K562 (cell line): Measurements from ENCODE around the gene ZNF839. TPM values are rescaled to one million over a fixed set of nuclear protein-coding genes. Genes with fewer than 3 reads are reported as not detected.
A peak's percentile ranks its signal among the peaks of the same experiment; 100 is the strongest.

Source experiments
- ATAC-seq: fragments of 200-7000 bp; cut with Tn5 transposase; 3 replicates; pipeline ENCODE4 v1.9.1; 2020; ENCODE audit warnings: moderate library complexity
- BruUV-seq: library from RNA; stranded (reverse); fragments of 400-500 nt; replicated peaks from 2 replicates; lab custom pipeline; 2021; lab: Mats Ljungman, UMichigan
- CTCF ChIA-PET: fragments of 300-600 bp; formaldehyde crosslinking; extraction: SDS; loops from one replicate; lab custom pipeline; 2021; ENCODE audit warnings: low intra/inter-chr PET ratio; lab: Yijun Ruan, JAX
- POLR2A ChIA-PET: fragments of 300-600, 350-650 bp; sonication (Branson Sonifier 250); formaldehyde crosslinking; extraction: SDS; loops from one replicate; lab custom pipeline; 2021; ENCODE audit warnings: antibody characterized with exemption, inconsistent platforms; lab: Yijun Ruan, JAX
- DNase-seq, 4 experiments: peaks; one replicate each; pipeline versions ENCODE4 v3.0.0 to v3.0.0-alpha.2; 2011 to 2018; ENCODE audit warnings: low spot score in 3 of 4, mixed read lengths in 3 of 4; ENCODE audit errors: extremely low read depth in 1 of 4
- FAIRE-seq: peaks from 2 replicates; lab custom pipeline; 2011; peaks lifted over from hg19 to GRCh38; lab: Jason Lieb, UNC
- H2AFZ ChIP-seq: 2 replicates; pipeline ENCODE4 v1.6.0; 2011; ENCODE audit warnings: low read depth, low read length, control low read depth, inconsistent platforms
- H3K27ac ChIP-seq: fragments of 200-600 bp; 3 replicates; pipeline ENCODE4 v1.8.0; 2011; ENCODE audit warnings: low read depth, mild to moderate bottlenecking, control low read depth, inconsistent platforms, low read length, moderate library complexity, mixed read lengths; ENCODE audit errors: extremely low read depth
- H3K27me3 ChIP-seq, 2 experiments: fragments of 300-600 bp in 1 of 2; 2 replicates in 1 of 2; 3 replicates in 1 of 2; pipeline versions ENCODE4 v1.6.0 to v1.8.0; 2011; ENCODE audit warnings: inconsistent platforms in 2 of 2, low read length in 2 of 2, mild to moderate bottlenecking in 1 of 2, mixed read lengths in 1 of 2, moderate library complexity in 1 of 2; ENCODE audit not compliant: control insufficient read depth in 2 of 2, insufficient read depth in 2 of 2
- H3K36me3 ChIP-seq: fragments of 300-600 bp; 3 replicates; pipeline ENCODE4 v1.8.0; 2011; ENCODE audit warnings: mild to moderate bottlenecking, low read length, inconsistent platforms; ENCODE audit not compliant: control insufficient read depth, insufficient read depth
- H3K4me1 ChIP-seq, 2 experiments: fragments of 200-600 bp in 1 of 2; replicated peaks in 1 of 2; 2 replicates in 1 of 2; 3 replicates in 1 of 2; pipeline versions ENCODE4 v1.5.1 to v1.8.0; 2011; ENCODE audit warnings: inconsistent platforms in 2 of 2, low read length in 2 of 2, mild to moderate bottlenecking in 1 of 2, mixed read lengths in 1 of 2, moderate library complexity in 1 of 2; ENCODE audit not compliant: control insufficient read depth in 2 of 2, insufficient read depth in 2 of 2
- H3K4me2 ChIP-seq: 2 replicates; pipeline ENCODE4 v1.6.1; 2011; ENCODE audit warnings: low read length, control low read depth, inconsistent platforms, mixed read lengths; ENCODE audit not compliant: insufficient read depth
- H3K4me3 ChIP-seq: fragments of 200-600 bp; sonication (generic), shearing (Covaris generic); 2 replicates; pipeline ENCODE4 v1.5.1; 2016; ENCODE audit warnings: control low read depth, inconsistent platforms
- H3K79me2 ChIP-seq: fragments of 200-600 bp; 3 replicates; pipeline ENCODE4 v1.8.0; 2011; ENCODE audit warnings: low read length, inconsistent platforms; ENCODE audit not compliant: control insufficient read depth, insufficient read depth
- H3K9ac ChIP-seq, 2 experiments: 2 replicates each; pipeline versions ENCODE4 v1.6.0 to v1.6.1; 2011; ENCODE audit warnings: low read depth in 2 of 2, low read length in 2 of 2, control low read depth in 1 of 2, inconsistent platforms in 1 of 2, mild to moderate bottlenecking in 1 of 2, mixed read lengths in 1 of 2; ENCODE audit not compliant: insufficient read depth in 1 of 2
- H3K9me1 ChIP-seq: one replicate; pipeline ENCODE4 v1.6.0; 2011; ENCODE audit warnings: inconsistent platforms, mild to moderate bottlenecking, low read length, moderate library complexity; ENCODE audit not compliant: control insufficient read depth, insufficient read depth
- H3K9me3 ChIP-seq: replicated peaks from 2 replicates; pipeline ENCODE4 v1.5.1; 2011; ENCODE audit warnings: low read depth, low read length, inconsistent platforms; ENCODE audit not compliant: control insufficient read depth, insufficient read depth
- H4K20me1 ChIP-seq: replicated peaks from 2 replicates; pipeline ENCODE4 v1.6.1; 2011; ENCODE audit warnings: low read length, inconsistent platforms, mixed read lengths; ENCODE audit not compliant: control insufficient read depth, insufficient read depth
- ESRRB ChIP-seq: fragments of 250-450 bp; sonication (Bioruptor Pico); IDR thresholded peaks from 2 replicates; pipeline ENCODE4 v1.5.0; 2020; ENCODE audit warnings: mild to moderate bottlenecking, moderate library complexity, borderline replicate concordance
- FOXK2 ChIP-seq, 2 experiments: fragments of 450-650 bp; IDR thresholded peaks in 1 of 2; conservative IDR thresholded peaks in 1 of 2; 2 replicates each; pipeline ENCODE4 v1.6.1; 2016; ENCODE audit warnings: low read depth in 2 of 2, mild to moderate bottlenecking in 1 of 2
- ID3 ChIP-seq, 2 experiments: fragments of 250-450 bp in 1 of 2; fragments of 450-650 bp in 1 of 2; sonication (Bioruptor Pico) in 1 of 2; IDR thresholded peaks; 2 replicates each; pipeline versions ENCODE4 v1.6.1 to v1.8.0; 2016 to 2021; ENCODE audit warnings: mild to moderate bottlenecking in 2 of 2, moderate library complexity in 2 of 2, missing compliant biosample characterization in 1 of 2, missing genetic modification characterization in 1 of 2
- KDM1A ChIP-seq, 2 experiments: fragments of 450-650 bp; IDR thresholded peaks; 2 replicates each; pipeline ENCODE4 v1.6.1; 2016; ENCODE audit warnings: mild to moderate bottlenecking in 2 of 2
- NFIC ChIP-seq: fragments of 450-650 bp; IDR thresholded peaks from 2 replicates; pipeline ENCODE4 v1.6.1; 2017; ENCODE audit warnings: mild to moderate bottlenecking, inconsistent platforms
- NFIX ChIP-seq: fragments of 250-450 bp; sonication (Bioruptor Pico); IDR thresholded peaks from 2 replicates; pipeline ENCODE4 v1.4.0; 2020; ENCODE audit warnings: low read depth, mild to moderate bottlenecking, moderate library complexity
- NR2C2 ChIP-seq, 2 experiments: fragments of 200-800 bp in 1 of 2; sonication (Bioruptor generic) in 1 of 2; sonication (generic) in 1 of 2; formaldehyde crosslinking in 1 of 2; IDR thresholded peaks; 2 replicates each; pipeline versions ENCODE4 v1.6.1 to v1.8.0; 2016 to 2022; ENCODE audit warnings: mild to moderate bottlenecking in 1 of 2, missing compliant biosample characterization in 1 of 2, missing genetic modification characterization in 1 of 2, missing genetic modification reagents in 1 of 2
- SMARCA5 ChIP-seq: fragments of 450-650 bp; IDR thresholded peaks from 2 replicates; pipeline ENCODE4 v1.6.1; 2016
- SP2 ChIP-seq: IDR thresholded peaks from 2 replicates; pipeline ENCODE4 v1.6.1; 2011; ENCODE audit warnings: mild to moderate bottlenecking, low read depth, low read length, moderate library complexity; ENCODE audit not compliant: poor library complexity, severe bottlenecking; ENCODE audit errors: extremely low read depth
- SREBF2 ChIP-seq: sonication (generic); formaldehyde crosslinking; IDR thresholded peaks from 2 replicates; pipeline ENCODE4 v1.4.0; 2020; ENCODE audit warnings: mild to moderate bottlenecking, missing genetic modification reagents
- TCFL5 ChIP-seq: fragments of 250-450 bp; sonication (Bioruptor Pico); conservative IDR thresholded peaks from 2 replicates; pipeline ENCODE4 v1.6.1; 2021; ENCODE audit warnings: mild to moderate bottlenecking, moderate library complexity, matching md5 sums
- ZKSCAN3 ChIP-seq: fragments of 250-450 bp; sonication (Bioruptor Pico); IDR thresholded peaks from 2 replicates; pipeline ENCODE4 v1.4.0; 2020
- ZNF197 ChIP-seq: fragments of 200-800 bp; sonication (Bioruptor generic); IDR thresholded peaks from 2 replicates; pipeline ENCODE4 v1.6.1; 2016; ENCODE audit warnings: low read depth, missing genetic modification characterization, missing compliant biosample characterization
- ZZZ3 ChIP-seq: fragments of 450-650 bp; IDR thresholded peaks from 2 replicates; pipeline ENCODE4 v1.6.1; 2016; ENCODE audit warnings: antibody characterized with exemption, mild to moderate bottlenecking, moderate library complexity
- in situ Hi-C: fragments of 300-500 bp; cut with MboI; formaldehyde crosslinking; loops from 4 replicates; pipeline ENCODE4 v1.15.0; 2018; ENCODE audit warnings: inconsistent platforms, mixed read lengths
- intact Hi-C: fragments of 100-400 bp; cut with micrococcal nuclease; formaldehyde crosslinking; loops from 2 replicates; pipeline ENCODE4 v1.14.2; 2022
- polyA plus RNA-seq, 8 experiments: library from polyadenylated mRNA; depleted of rRNA in 4 of 8; stranded (reverse) in 5 of 8; unstranded in 3 of 8; fragments of >200 nt; fragmentation: Nextera tagmentation in 2 of 8; fragmentation: Illumina TruSeq in 1 of 8; extraction: Ambion mirVana in 2 of 8; extraction: Trizol in 1 of 8; gene quantifications; 2 replicates each; pipeline versions ENCODE4 v1.2.1 to v1.2.3, GENCODE V29; 2011 to 2014; ENCODE audit warnings: inconsistent platforms in 1 of 8, missing spikeins in 1 of 8
- total RNA-seq, 7 experiments: library from RNA; depleted of rRNA in 6 of 7; stranded (reverse); fragments of >200 nt in 6 of 7; fragmentation: Illumina TruSeq in 2 of 7; extraction: Trizol in 2 of 7; gene quantifications; 2 replicates each; pipeline versions ENCODE4 v1.2.1 to v1.2.3, GENCODE V29; 2011 to 2021; ENCODE audit warnings: low replicate concordance in 1 of 7

The ZNF839 gene
- total and polyA plus RNA-seq, 9 of the 15 experiments (the other 6 are each of a cell fraction or from before 2014, with no cell fraction given), result 0.42 to 8.4 (median 5.7) TPM

GRCh38 chr14:102375119-102375518, 55.6 kb downstream of the ZNF839 start (continued):
- no peak for TF ChIP-seq ID3 (CRISPR knock-in tag; IDR thresholded peaks at IDR 0.05)
- TF ChIP-seq ID3 (tag; IDR thresholded peaks at IDR 0.05), result no peak
- TF ChIP-seq ZKSCAN3 (CRISPR knock-in tag), result no peak
- TF ChIP-seq FOXK2 (conservative IDR thresholded peaks at IDR 0.05 in 1 of 2, IDR thresholded peaks at IDR 0.05 in 1 of 2; ENCODE audit: low read depth in 2 of 2), result no peak
- no peak for TF ChIP-seq ESRRB
- no peak for TF ChIP-seq SREBF2 (CRISPR knock-in tag)

- POLR2A ChIA-PET, result interaction anchor here (0.6 kb wide), 1 partner anchor 42 kb away, joined by 3 read pairs; no protein-coding TSS in a partner anchor
- Histone ChIP-seq H3K27me3 (no peaks in the 10 kb centered on the region), H3K9me1 (no peaks in the 10 kb centered on the region), H3K9me3 (no peaks in the 10 kb centered on the region), H3K4me3 (no peak overlapping the region), H3K36me3 (no peaks in the 10 kb centered on the region; the same call in 2 of the 3 replicates), H3K4me2 (no peak overlapping the region), H4K20me1 (no peaks in the 10 kb centered on the region), H3K4me1 (no peaks in the 10 kb centered on the region; a peak in 1 of 5 replicates), H3K79me2 (no peaks in the 10 kb centered on the region), H3K27ac (no peak overlapping the region), H2AFZ (no peak overlapping the region), H3K9ac (no peak overlapping the region)
- ATAC-seq (no peak), FAIRE-seq (no peak), DNase-seq (peak in 2 of 4 experiments; percentile 16 to 18)
- in situ Hi-C loops, result no loop called here
- TF ChIP-seq NFIX (CRISPR knock-in tag) (peak; percentile 87), NR2C2 (CRISPR knock-in tag; IDR thresholded peaks at IDR 0.05) (no peak), NR2C2 (tag; IDR thresholded peaks at IDR 0.05) (no peak), ZZZ3 (no peak), KDM1A (IDR thresholded peaks at IDR 0.05) (no peak), ZNF197 (CRISPR knock-in tag) (no peak), SMARCA5 (no peak), NFIC (peak; percentile 97), SP2 (no peak), TCFL5 (CRISPR knock-in tag) (no peak)
- intact Hi-C loops, result no loop called here
- BruUV-seq, result no TSS peak
- CTCF ChIA-PET, result no interaction called here
Observed at GRCh38 chr14:102377696-102378095, 58.1 kb downstream of the ZNF839 start.
